HEK293 (cell line): ENCODE measurements around the gene SARM1.

Source experiments
- CTCF ChIA-PET: fragments of 350-600 bp; formaldehyde crosslinking; extraction: SDS; loops from one replicate; lab custom pipeline; 2021; ENCODE audit warnings: antibody characterized with exemption; lab: Yijun Ruan, JAX
- POLR2A ChIA-PET: fragments of 300-600 bp; formaldehyde crosslinking; extraction: SDS; loops from one replicate; lab custom pipeline; 2020; ENCODE audit warnings: antibody characterized with exemption, inconsistent platforms; lab: Yijun Ruan, JAX
- H3K27ac ChIP-seq: fragments of 200-500 bp; sonication (Bioruptor generic); 2 replicates; pipeline ENCODE4 v1.5.1; 2014; ENCODE audit warnings: low read depth, low read length, control low read depth, inconsistent platforms; ENCODE audit errors: extremely low read depth
- H3K36me3 ChIP-seq, 2 experiments: fragments of 200-500 bp in 1 of 2; sonication (Bioruptor generic) in 1 of 2; 1 replicate in 1 of 2; 2 replicates in 1 of 2; pipeline ENCODE4 v1.5.1; 2014 to 2017; ENCODE audit warnings: inconsistent platforms in 2 of 2, low read length in 2 of 2; ENCODE audit not compliant: control insufficient read depth in 2 of 2, insufficient read depth in 1 of 2
- H3K4me1 ChIP-seq: fragments of 200-500 bp; sonication (Bioruptor generic); 2 replicates; pipeline ENCODE4 v1.5.1; 2014; ENCODE audit warnings: mild to moderate bottlenecking, low read length, inconsistent platforms; ENCODE audit not compliant: control insufficient read depth, insufficient read depth
- H3K4me3 ChIP-seq: 2 replicates; pipeline ENCODE4 v1.5.1; 2011; ENCODE audit warnings: low read depth, mild to moderate bottlenecking, control low read depth, low read length, moderate library complexity
- H3K9me3 ChIP-seq: fragments of 200-500 bp; sonication (Bioruptor generic); 2 replicates; pipeline ENCODE4 v1.5.1; 2014; ENCODE audit warnings: low read depth, low read length, inconsistent platforms; ENCODE audit not compliant: control insufficient read depth, insufficient read depth
- FEZF1 ChIP-seq: fragments of 450-650 bp; formaldehyde crosslinking; IDR thresholded peaks from 2 replicates; pipeline ENCODE4 v1.5.1; 2016; ENCODE audit warnings: missing biosample characterization, missing genetic modification characterization
- GFI1B ChIP-seq: fragments of 450-650 bp; formaldehyde crosslinking; IDR thresholded peaks from 2 replicates; pipeline ENCODE4 v1.5.1; 2016; ENCODE audit warnings: missing biosample characterization, missing genetic modification characterization
- HOXA7 ChIP-seq: sonication (generic); formaldehyde crosslinking; IDR thresholded peaks from 2 replicates; pipeline ENCODE4 v1.8.1; 2022; ENCODE audit warnings: missing genetic modification reagents, borderline replicate concordance
- MZF1 ChIP-seq: fragments of 450-650 bp; formaldehyde crosslinking; IDR thresholded peaks from 2 replicates; pipeline ENCODE4 v1.5.1; 2017; ENCODE audit warnings: missing biosample characterization, missing genetic modification characterization, borderline replicate concordance
- PRDM2 ChIP-seq: fragments of 450-650 bp; formaldehyde crosslinking; IDR thresholded peaks from 2 replicates; pipeline ENCODE4 v1.5.1; 2016; ENCODE audit warnings: missing biosample characterization, missing genetic modification characterization, borderline replicate concordance
- RBAK ChIP-seq: fragments of 450-650 bp; formaldehyde crosslinking; IDR thresholded peaks from 2 replicates; pipeline ENCODE4 v1.5.1; 2016; ENCODE audit warnings: missing biosample characterization, missing genetic modification characterization
- ZBTB49 ChIP-seq: fragments of 450-650 bp; formaldehyde crosslinking; IDR thresholded peaks from 2 replicates; pipeline ENCODE4 v1.5.1; 2016; ENCODE audit warnings: missing biosample characterization, missing genetic modification characterization, low read depth
- ZIC2 ChIP-seq: fragments of 450-650 bp; formaldehyde crosslinking; IDR thresholded peaks from 2 replicates; pipeline ENCODE4 v1.5.1; 2016; ENCODE audit warnings: missing biosample characterization, missing genetic modification characterization
- ZNF2 ChIP-seq: fragments of 450-650 bp; formaldehyde crosslinking; IDR thresholded peaks from 2 replicates; pipeline ENCODE4 v1.5.1; 2016; ENCODE audit warnings: missing biosample characterization, missing genetic modification characterization
- ZNF202 ChIP-seq: fragments of 450-650 bp; formaldehyde crosslinking; IDR thresholded peaks from 2 replicates; pipeline ENCODE4 v1.5.1; 2016; ENCODE audit warnings: missing biosample characterization, missing genetic modification characterization, borderline replicate concordance
- ZNF366 ChIP-seq: fragments of 450-650 bp; formaldehyde crosslinking; conservative IDR thresholded peaks from 2 replicates; pipeline ENCODE4 v1.5.1; 2016; ENCODE audit warnings: missing biosample characterization, missing genetic modification characterization
- ZNF37A ChIP-seq: fragments of 450-650 bp; IDR thresholded peaks from 2 replicates; pipeline ENCODE4 v1.5.1; 2018; ENCODE audit warnings: missing biosample characterization, missing genetic modification characterization
- ZNF626 ChIP-seq: fragments of 450-650 bp; sonication (Bioruptor Pico); formaldehyde crosslinking; IDR thresholded peaks from 2 replicates; pipeline ENCODE4 v1.5.1; 2018; ENCODE audit warnings: missing biosample characterization, missing genetic modification characterization, inconsistent platforms
- ZNF677 ChIP-seq: fragments of 450-650 bp; IDR thresholded peaks from 2 replicates; pipeline ENCODE4 v1.5.0; 2018; ENCODE audit warnings: missing biosample characterization, mild to moderate bottlenecking, missing genetic modification characterization, moderate library complexity
- ZSCAN4 ChIP-seq: fragments of 450-650 bp; formaldehyde crosslinking; IDR thresholded peaks from 2 replicates; pipeline ENCODE4 v1.5.1; 2017; ENCODE audit warnings: missing biosample characterization, missing genetic modification characterization
- ZXDB ChIP-seq: fragments of 450-650 bp; formaldehyde crosslinking; IDR thresholded peaks from 2 replicates; pipeline ENCODE4 v1.5.1; 2016; ENCODE audit warnings: missing biosample characterization, missing genetic modification characterization
- TF ChIP-seq, protein P1 (sequence below): IDR thresholded peaks from 2 replicates; pipeline ENCODE4 v1.6.1; 2011; ENCODE audit warnings: mild to moderate bottlenecking, low read depth, low read length, borderline replicate concordance
- TF ChIP-seq, protein P2 (sequence below): fragments of 450-650 bp; formaldehyde crosslinking; IDR thresholded peaks from 2 replicates; pipeline ENCODE4 v1.5.1; 2016; ENCODE audit warnings: missing biosample characterization, missing genetic modification characterization

Gene SARM1

DNA sequence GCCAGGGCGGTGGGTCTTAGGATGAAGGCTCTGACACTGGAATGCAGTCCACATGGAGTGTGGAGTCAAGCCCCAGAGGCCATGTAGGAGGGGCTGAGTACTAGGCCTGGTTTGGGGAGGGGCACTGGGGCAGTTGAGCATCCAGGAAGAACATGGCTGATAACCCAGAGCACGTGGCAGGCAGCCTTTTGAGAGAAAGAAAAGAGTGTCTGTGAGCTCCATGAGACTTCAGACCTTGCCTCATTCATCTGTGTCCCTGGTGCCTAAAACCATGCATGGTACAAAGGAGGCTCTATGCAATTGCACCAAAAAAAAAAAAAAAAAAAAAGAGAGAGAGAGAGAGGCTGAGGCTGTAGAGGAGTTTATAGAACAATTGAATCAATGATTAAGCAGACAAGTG lies 19.9 kb downstream of the SARM1 start:
- Histone ChIP-seq H3K27ac (no peak overlapping the region), H3K36me3 (peaks cover 49 to 69% of the 10 kb centered on the region in 2 experiments), H3K4me3 (no peak overlapping the region), H3K4me1 (no peaks in the 10 kb centered on the region), H3K9me3 (no peaks in the 10 kb centered on the region)
- CTCF ChIA-PET = interaction anchor here (0.7 to 0.9 kb wide), 2 partner anchors 24 to 152 kb away, joined by 4 to 5 read pairs; no protein-coding TSS in a partner anchor
- TF ChIP-seq, protein P1, sequence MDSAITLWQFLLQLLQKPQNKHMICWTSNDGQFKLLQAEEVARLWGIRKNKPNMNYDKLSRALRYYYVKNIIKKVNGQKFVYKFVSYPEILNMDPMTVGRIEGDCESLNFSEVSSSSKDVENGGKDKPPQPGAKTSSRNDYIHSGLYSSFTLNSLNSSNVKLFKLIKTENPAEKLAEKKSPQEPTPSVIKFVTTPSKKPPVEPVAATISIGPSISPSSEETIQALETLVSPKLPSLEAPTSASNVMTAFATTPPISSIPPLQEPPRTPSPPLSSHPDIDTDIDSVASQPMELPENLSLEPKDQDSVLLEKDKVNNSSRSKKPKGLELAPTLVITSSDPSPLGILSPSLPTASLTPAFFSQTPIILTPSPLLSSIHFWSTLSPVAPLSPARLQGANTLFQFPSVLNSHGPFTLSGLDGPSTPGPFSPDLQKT = no peak
- no peak for TF ChIP-seq MZF1 (tag by site-specific recombination)
- no peak for TF ChIP-seq HOXA7 (CRISPR knock-in tag)
- TF ChIP-seq RBAK (tag by site-specific recombination) = no peak
- no peak for TF ChIP-seq ZNF37A
- no peak for TF ChIP-seq ZNF677 (tag by site-specific recombination)
- POLR2A ChIA-PET = interaction anchor here (0.6 to 1.3 kb wide), 3 partner anchors 12 to 55 kb away, joined by 4 to 11 read pairs (median 6); partner anchors contain the start of gene TNFAIP1

DNA sequence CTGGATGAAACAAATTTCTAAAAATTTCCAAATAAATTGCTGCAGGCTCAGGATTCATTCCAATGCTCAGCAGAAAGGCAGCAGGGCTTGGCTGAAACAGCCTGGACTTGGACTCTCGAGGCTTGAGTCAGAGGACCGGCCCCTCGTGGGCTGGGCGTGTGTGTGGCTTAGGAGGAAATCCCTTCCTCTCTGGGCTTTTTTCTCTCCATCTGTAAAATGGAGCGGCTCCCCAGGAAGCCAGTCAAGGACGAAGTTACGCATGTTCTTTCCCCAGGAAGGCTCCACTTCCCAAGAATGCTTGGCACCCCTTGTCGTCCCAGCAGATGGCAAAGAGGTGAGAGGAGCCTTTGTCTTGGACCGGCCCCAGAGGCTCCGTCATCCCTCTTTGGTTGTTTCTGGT lies 21.0 kb downstream of the SARM1 start:
- POLR2A ChIA-PET = no interaction called here
- peaks cover 42 to 78% of the 10 kb centered on the region in 2 experiments for H3K36me3 ChIP-seq
- CTCF ChIA-PET = no interaction called here
- no peaks in the 10 kb centered on the region for H3K9me3 ChIP-seq
- H3K4me1 ChIP-seq = no peaks in the 10 kb centered on the region
- no peak overlapping the region for H3K4me3 ChIP-seq
- no peak overlapping the region for H3K27ac ChIP-seq
- no peak for TF ChIP-seq PRDM2 (tag by site-specific recombination)

GRCh38 chr17:28394337-28395116 lies 23.0 kb downstream of the SARM1 start:
- Histone ChIP-seq H3K4me3 (no peak overlapping the region), H3K9me3 (no peaks in the 10 kb centered on the region), H3K27ac (no peak overlapping the region), H3K4me1 (no peaks in the 10 kb centered on the region), H3K36me3 (peaks cover 31 to 80% of the 10 kb centered on the region in 2 experiments)
- ChIA-PET CTCF (interaction anchor here (0.6 to 1.0 kb wide), 3 partner anchors 13 to 22 kb away, joined by 3 to 4 read pairs (median 3); no protein-coding TSS in a partner anchor), POLR2A (interaction anchor here (0.6 to 1.7 kb wide), 5 partner anchors 11 to 337 kb away, joined by 3 to 9 read pairs (median 3); partner anchors contain the start of genes IFT20, POLDIP2 and TNFAIP1)
- TF ChIP-seq ZXDB (tag by site-specific recombination) (no peak), ZBTB49 (tag by site-specific recombination) (no peak), ZNF202 (no peak), ZSCAN4 (no peak), FEZF1 (tag by site-specific recombination) (no peak), ZNF626 (tag by site-specific recombination) (no peak), ZNF2 (tag by site-specific recombination) (no peak), ZNF366 (tag by site-specific recombination) (no peak), GFI1B (tag by site-specific recombination) (no peak), ZIC2 (tag by site-specific recombination) (no peak)
- TF ChIP-seq, protein P2, sequence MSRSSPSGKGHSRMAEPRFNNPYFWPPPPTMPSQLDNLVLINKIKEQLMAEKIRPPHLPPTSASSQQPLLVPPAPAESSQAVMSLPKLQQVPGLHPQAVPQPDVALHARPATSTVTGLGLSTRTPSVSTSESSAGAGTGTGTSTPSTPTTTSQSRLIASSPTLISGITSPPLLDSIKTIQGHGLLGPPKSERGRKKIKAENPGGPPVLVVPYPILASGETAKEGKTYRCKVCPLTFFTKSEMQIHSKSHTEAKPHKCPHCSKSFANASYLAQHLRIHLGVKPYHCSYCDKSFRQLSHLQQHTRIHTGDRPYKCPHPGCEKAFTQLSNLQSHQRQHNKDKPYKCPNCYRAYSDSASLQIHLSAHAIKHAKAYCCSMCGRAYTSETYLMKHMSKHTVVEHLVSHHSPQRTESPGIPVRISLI (tag by site-specific recombination) = no peak
